Lung (tissue), 12 donors: ENCODE measurements around the gene ATP6V1F. TPM values are rescaled to one million over a fixed set of nuclear protein-coding genes. Genes with fewer than 3 reads are reported as not detected.
"Not testable (repeated sequence)": the region's sequence is repeated elsewhere in the genome, so short reads cannot be mapped to it uniquely, and the experiment has no call there.

Source experiments
- ATAC-seq: fragments of 200-7000 bp; cut with Tn5 transposase; one replicate; pipeline ENCODE4 v1.9.1; 2020; ENCODE audit warnings: moderate number of reproducible peaks; ENCODE audit not compliant: insufficient read depth, low FRiP score
- DNase-seq, 3 donors: peaks; one replicate each; pipeline ENCODE4 v3.0.0-alpha.2; 2013 to 2017
- H3K27ac ChIP-seq, 2 donors: one replicate each; pipeline ENCODE4 v1.5.1; 2013; ENCODE audit warnings: mild to moderate bottlenecking in 2 of 2, moderate library complexity in 2 of 2, control low read depth in 1 of 2, inconsistent platforms in 1 of 2, low read depth in 1 of 2, low read length in 1 of 2
- H3K27me3 ChIP-seq, 3 donors: one replicate each; pipeline ENCODE4 v1.5.1; 2013; ENCODE audit warnings: low read length in 2 of 3; ENCODE audit not compliant: control insufficient read depth in 3 of 3, insufficient read depth in 3 of 3
- H3K36me3 ChIP-seq, 4 donors: one replicate each; pipeline ENCODE4 v1.5.1; 2013; ENCODE audit warnings: low read length in 4 of 4, mild to moderate bottlenecking in 1 of 4, moderate library complexity in 1 of 4; ENCODE audit not compliant: control insufficient read depth in 4 of 4, insufficient read depth in 4 of 4
- H3K4me1 ChIP-seq, 5 donors: one replicate each; pipeline ENCODE4 v1.5.1; 2013; ENCODE audit warnings: low read length in 5 of 5, mild to moderate bottlenecking in 2 of 5, moderate library complexity in 1 of 5; ENCODE audit not compliant: control insufficient read depth in 5 of 5, insufficient read depth in 5 of 5
- H3K4me3 ChIP-seq: one replicate; pipeline ENCODE4 v1.5.1; 2013; ENCODE audit warnings: mild to moderate bottlenecking, control low read depth, moderate library complexity
- H3K9ac ChIP-seq, 2 donors: one replicate each; pipeline ENCODE4 v1.5.1; 2013; ENCODE audit warnings: low read length in 2 of 2, control low read depth in 1 of 2; ENCODE audit not compliant: insufficient read depth in 1 of 2
- H3K9me3 ChIP-seq, 4 donors: one replicate each; pipeline ENCODE4 v1.5.1; 2013; ENCODE audit warnings: low read length in 3 of 4, mild to moderate bottlenecking in 1 of 4, moderate library complexity in 1 of 4; ENCODE audit not compliant: control insufficient read depth in 4 of 4, insufficient read depth in 3 of 4
- CTCF ChIP-seq: IDR thresholded peaks from 2 replicates; pipeline ENCODE4 v1.5.1; 2012; ENCODE audit warnings: mild to moderate bottlenecking; ENCODE audit errors: control extremely low read depth, extremely low read depth
- WGBS, 2 donors: extraction: QIAGEN DNeasy Blood & Tissue Kit; methylation state at CpG; one replicate each; pipeline ENCODE4 v1.1.7; 2013; 5-methylcytosine and 5-hydroxymethylcytosine counted together
- polyA plus RNA-seq, 2 donors: library from polyadenylated mRNA; stranded (reverse); fragments of 200-250 nt; gene quantifications; one replicate each; pipeline ENCODE4 v1.2.1, GENCODE V29; 2013
- total RNA-seq, 2 donors: library from RNA; depleted of rRNA in 1 of 2; stranded (reverse); fragments of >200 nt in 1 of 2; gene quantifications; one replicate each; pipeline ENCODE4 v1.2.1, GENCODE V29; 2014 to 2021
- donor health status: control.
- donor health status: control.
- donor health status: Bipolar disorder and iron deficiency.
- donor health status: healthy.
- donor health status: DM: yes; HTN: yes; CAD: no.

The ATP6V1F gene
- total and polyA plus RNA-seq, 4 donors = 43.9 to 383 (median 225) TPM

GRCh38 chr7:128910569-128910945, 47.9 kb downstream of the ATP6V1F start, which contains the start of gene KCP:
KCP (minus strand) TSS chr7:128910709; CDS start chr7:128910676, 33 bp downstream.
- ATAC-seq = no peak
- DNase-seq = peak; percentile 47 to 54 (median 49)
- no peak for TF ChIP-seq CTCF

DNA sequence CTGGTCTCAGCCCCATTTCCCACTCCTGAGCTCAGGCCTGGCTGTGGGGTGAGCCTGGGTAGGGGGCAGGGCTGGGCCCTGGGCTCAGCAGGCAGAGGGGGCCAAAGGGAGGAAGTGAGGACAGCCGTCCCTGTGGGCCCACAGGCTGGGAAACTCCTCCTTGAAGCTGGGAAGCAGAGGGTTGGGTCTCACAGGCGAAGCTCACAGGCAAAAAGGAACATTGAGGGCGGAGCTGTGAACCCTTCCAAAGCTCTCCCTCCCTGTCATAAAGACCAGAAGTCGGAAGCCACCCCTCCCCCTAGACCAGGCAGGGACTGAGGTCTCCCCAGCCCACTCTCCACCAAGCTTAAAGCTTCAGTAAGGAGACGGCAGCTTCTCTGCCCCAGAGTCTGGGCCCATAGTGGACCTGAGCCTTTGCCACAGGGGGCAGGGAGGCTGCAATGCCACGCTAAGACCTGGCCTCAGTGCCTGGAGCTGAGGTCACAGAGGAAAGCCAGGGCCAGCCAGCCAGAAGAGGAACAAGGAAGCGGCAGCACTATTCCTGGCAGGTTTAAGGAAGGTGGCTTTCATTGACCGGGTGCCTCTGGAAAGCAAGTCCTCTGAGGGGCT, 48.9 kb downstream of the ATP6V1F start:
- no peak for TF ChIP-seq CTCF
- Histone ChIP-seq H3K4me1 (peaks cover 0 to 33% (median 2%) of the 10 kb centered on the region in 5 donors), H3K36me3 (no peaks in the 10 kb centered on the region), H3K4me3 (no peak overlapping the region), H3K27ac (no peak overlapping the region), H3K9me3 (peaks cover 0 to 10% (median 0%) of the 10 kb centered on the region in 4 donors), H3K27me3 (peaks cover 5 to 28% (median 15%) of the 10 kb centered on the region in 3 donors), H3K9ac (no peak overlapping the region)
- ATAC-seq (no peak), DNase-seq (peak; percentile 86 to 92 (median 91))
- 61 to 67% methylated on average over 8 of the region's 8 CpGs for WGBS, 2 donors

More at GRCh38 chr7:128910569-128910945, 47.9 kb downstream of the ATP6V1F start, which contains the start of gene KCP:
- Histone ChIP-seq H3K27me3 (peaks cover 5 to 20% (median 11%) of the 10 kb centered on the region in 3 donors), H3K9me3 (peaks cover 0 to 6% (median 0%) of the 10 kb centered on the region in 4 donors), H3K36me3 (no peaks in the 10 kb centered on the region), H3K4me1 (peaks cover 0 to 33% (median 2%) of the 10 kb centered on the region in 5 donors), H3K4me3 (peak within 1 kb of the TSS; percentile 3), H3K27ac (no peak within 1 kb of the TSS), H3K9ac (peak within 1 kb of the TSS in 1 of 2 donors; percentile 19)
- 31 to 51% methylated on average over 21 to 34 of the region's 34 CpGs for WGBS, 2 donors

DNA sequence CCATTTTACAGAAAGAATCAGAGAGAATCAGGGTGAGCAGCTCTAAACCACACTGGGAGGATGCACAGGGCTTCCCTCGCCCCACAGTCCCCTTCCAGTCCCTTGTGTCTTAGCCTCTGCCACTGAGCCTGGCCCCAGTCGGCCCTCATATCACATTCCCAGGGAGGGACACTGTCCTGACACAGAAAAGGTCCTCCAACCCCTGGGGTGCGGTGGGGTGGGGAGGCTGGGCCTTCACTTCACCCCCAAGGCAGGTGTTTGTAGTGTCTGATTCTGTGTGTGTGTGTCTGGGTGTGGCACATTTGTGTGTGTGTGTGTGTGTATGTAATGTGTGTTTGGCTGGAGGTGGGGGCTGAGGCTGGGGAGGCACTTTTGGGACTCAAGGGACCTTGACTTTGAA, 49.6 kb downstream of the ATP6V1F start:
- Histone ChIP-seq H3K9ac (no peak overlapping the region), H3K9me3 (peaks cover 0 to 14% (median 0%) of the 10 kb centered on the region in 4 donors), H3K27ac (no peak overlapping the region), H3K36me3 (no peaks in the 10 kb centered on the region), H3K27me3 (peaks cover 5 to 35% (median 21%) of the 10 kb centered on the region in 3 donors), H3K4me3 (no peak overlapping the region), H3K4me1 (peaks cover 0 to 33% (median 2%) of the 10 kb centered on the region in 5 donors)
- DNase-seq (no peak), ATAC-seq (no peak)
- TF ChIP-seq CTCF = no peak
- WGBS, 2 donors = 83 to 85% methylated on average over 3 of the region's 3 CpGs

DNA sequence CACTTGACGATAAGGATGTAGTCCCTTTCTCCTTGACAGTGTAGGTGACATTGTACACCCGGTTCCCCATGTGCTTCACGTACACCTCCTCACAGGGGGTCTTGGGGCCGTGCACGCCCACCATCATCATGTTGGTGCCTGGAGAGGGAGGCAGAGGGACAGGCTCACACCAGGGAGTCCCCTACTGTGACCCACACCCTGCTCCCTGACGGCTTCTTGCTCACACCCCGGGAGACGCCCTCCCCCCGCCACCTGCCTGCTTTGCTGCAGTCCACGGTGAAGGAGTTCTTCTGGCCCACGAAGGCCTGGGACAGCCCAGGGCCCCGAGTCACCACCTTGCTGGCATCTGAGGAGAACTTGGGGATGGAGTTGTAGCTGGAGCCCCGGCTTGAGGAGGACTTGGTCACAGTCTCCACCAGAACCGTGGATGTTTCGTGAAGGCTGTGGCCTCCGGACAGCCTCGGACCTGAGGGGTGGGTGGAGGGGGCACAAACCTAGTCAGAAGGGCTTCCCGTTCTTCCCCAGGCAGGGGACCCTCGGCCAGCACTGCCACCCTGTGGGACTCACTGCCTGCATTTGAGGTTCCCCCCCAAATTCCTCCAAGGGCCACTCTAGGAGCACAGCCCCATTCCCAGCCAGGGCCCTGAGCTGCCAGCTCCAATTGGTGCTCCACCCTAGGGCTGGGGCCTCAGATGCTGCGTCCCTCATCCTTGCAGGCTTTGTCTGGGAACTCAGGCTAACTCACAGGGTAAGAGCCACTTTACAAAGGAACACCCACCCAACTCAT, 50.2 kb downstream of the ATP6V1F start:
- H3K27ac ChIP-seq, H3K4me3 ChIP-seq, ATAC-seq, DNase-seq, H3K36me3 ChIP-seq, H3K9ac ChIP-seq: not testable (repeated sequence)
- Histone ChIP-seq H3K27me3 (peaks cover 5 to 36% (median 21%) of the 10 kb centered on the region in 3 donors), H3K4me1 (peaks cover 0 to 33% (median 2%) of the 10 kb centered on the region in 5 donors), H3K9me3 (peaks cover 0 to 14% (median 0%) of the 10 kb centered on the region in 4 donors)
- 87 to 89% methylated on average over 6 to 13 of the region's 20 CpGs for WGBS, 2 donors
